A673 (cell line): ENCODE measurements around the gene TMEM108. TPM values are rescaled to one million over a fixed set of nuclear protein-coding genes. Genes with fewer than 3 reads are reported as not detected.

Source experiments
- BruUV-seq: library from RNA; stranded (reverse); fragments of 400-500 nt; replicated peaks from 2 replicates; lab custom pipeline; 2021; lab: Mats Ljungman, UMichigan
- CTCF ChIA-PET: fragments of 300-600 bp; sonication (Branson Sonifier 250); formaldehyde crosslinking; loops from one replicate; lab custom pipeline; 2022; ENCODE audit warnings: antibody characterized with exemption; lab: Charles Lee
- POLR2A ChIA-PET: fragments of 300-600 bp; sonication (Branson Sonifier 250); formaldehyde crosslinking; loops from one replicate; lab custom pipeline; 2022; ENCODE audit warnings: antibody characterized with exemption; ENCODE audit not compliant: low non-redundant PET; lab: Charles Lee
- DNase-seq: peaks from one replicate; pipeline ENCODE4 v3.0.0-alpha.2; 2015; ENCODE audit warnings: low spot score
- H3K27ac ChIP-seq: fragments of 200-600 bp; sonication (generic); 2 replicates; pipeline ENCODE4 v1.5.1; 2016; ENCODE audit warnings: mixed run types, low read depth, mild to moderate bottlenecking, mixed read lengths, antibody characterized with exemption, low read length; ENCODE audit not compliant: poor library complexity, severe bottlenecking
- H3K27me3 ChIP-seq: fragments of 200-600 bp; sonication (generic); replicated peaks from 2 replicates; pipeline ENCODE4 v1.6.1; 2017; ENCODE audit warnings: mixed run types, low read depth, mild to moderate bottlenecking, mixed read lengths, antibody characterized with exemption, low read length; ENCODE audit not compliant: insufficient read depth, poor library complexity
- H3K36me3 ChIP-seq: fragments of 200-600 bp; sonication (generic); 2 replicates; pipeline ENCODE4 v1.6.1; 2016; ENCODE audit warnings: mixed run types, mild to moderate bottlenecking, mixed read lengths, antibody characterized with exemption, low read length; ENCODE audit not compliant: insufficient read depth, poor library complexity, severe bottlenecking
- H3K4me1 ChIP-seq: fragments of 200-600 bp; sonication (generic); 2 replicates; pipeline ENCODE4 v1.6.1; 2017; ENCODE audit warnings: mixed run types, mild to moderate bottlenecking, mixed read lengths, antibody characterized with exemption, low read length; ENCODE audit not compliant: insufficient read depth, poor library complexity, severe bottlenecking
- H3K4me3 ChIP-seq: fragments of 200-600 bp; sonication (generic); 2 replicates; pipeline ENCODE4 v1.5.1; 2016; ENCODE audit warnings: low read depth, mixed run types, mild to moderate bottlenecking, mixed read lengths, low read length; ENCODE audit not compliant: poor library complexity, severe bottlenecking
- H3K9me3 ChIP-seq: fragments of 200-600 bp; sonication (generic); 2 replicates; pipeline ENCODE4 v1.6.1; 2016; ENCODE audit warnings: mixed run types, low read depth, mild to moderate bottlenecking, mixed read lengths, antibody characterized with exemption, low read length; ENCODE audit not compliant: poor library complexity, severe bottlenecking
- EZH2 ChIP-seq: fragments of 200-600 bp; sonication (generic); IDR thresholded peaks from 2 replicates; pipeline ENCODE4 v1.6.1; 2017; ENCODE audit warnings: borderline replicate concordance, low read depth, mild to moderate bottlenecking, mixed read lengths, antibody characterized with exemption, low read length; ENCODE audit not compliant: poor library complexity, severe bottlenecking
- intact Hi-C: fragments of 100-400 bp; cut with micrococcal nuclease; formaldehyde crosslinking; loops from one replicate; pipeline ENCODE4 v1.10.0; 2022; ENCODE audit not compliant: unreplicated experiment
- total RNA-seq: library from RNA; stranded (reverse); gene quantifications from 2 replicates; pipeline ENCODE4 v1.2.3, GENCODE V29; 2021
- TF ChIP-seq, protein P1 (sequence below): fragments of 300-800, 200-600 bp; sonication (generic); conservative IDR thresholded peaks from 2 replicates; pipeline ENCODE4 v1.5.1; 2017; ENCODE audit warnings: low read depth, mild to moderate bottlenecking, antibody characterized with exemption, low read length, moderate library complexity, mixed read lengths

The TMEM108 gene
- total RNA-seq, 1 experiment from 2014 or later, result 0.30 TPM

DNA sequence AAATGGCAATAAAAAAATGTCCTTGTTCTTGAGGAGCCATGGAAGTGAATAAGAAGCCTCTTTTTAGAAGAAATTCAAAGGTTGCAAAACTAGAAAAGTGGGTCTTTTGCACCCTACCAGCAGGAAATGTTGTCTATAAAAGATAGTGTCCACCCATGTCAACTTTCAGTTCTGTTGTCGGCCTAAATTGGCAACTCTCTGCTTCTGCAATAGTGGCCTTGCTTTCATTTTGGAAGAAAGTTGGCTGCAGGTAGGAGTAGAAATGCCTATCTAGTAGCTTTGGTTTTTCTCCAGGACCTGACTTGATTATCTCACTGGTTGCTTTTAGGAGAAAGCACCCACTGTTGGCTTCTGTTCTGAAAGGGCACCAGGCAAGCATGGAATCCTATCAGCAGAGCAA, 85.4 kb downstream of the TMEM108 start:
- ChIA-PET POLR2A (no interaction called here), CTCF (no interaction called here)
- BruUV-seq, result no TSS peak
- Histone ChIP-seq H3K36me3 (no peaks in the 10 kb centered on the region), H3K9me3 (no peaks in the 10 kb centered on the region), H3K27ac (no peak overlapping the region), H3K4me1 (no peaks in the 10 kb centered on the region), H3K27me3 (peaks cover 13% of the 10 kb centered on the region), H3K4me3 (no peak overlapping the region)
- no peak for DNase-seq
- intact Hi-C loops, result no loop called here
- TF ChIP-seq, protein P1, sequence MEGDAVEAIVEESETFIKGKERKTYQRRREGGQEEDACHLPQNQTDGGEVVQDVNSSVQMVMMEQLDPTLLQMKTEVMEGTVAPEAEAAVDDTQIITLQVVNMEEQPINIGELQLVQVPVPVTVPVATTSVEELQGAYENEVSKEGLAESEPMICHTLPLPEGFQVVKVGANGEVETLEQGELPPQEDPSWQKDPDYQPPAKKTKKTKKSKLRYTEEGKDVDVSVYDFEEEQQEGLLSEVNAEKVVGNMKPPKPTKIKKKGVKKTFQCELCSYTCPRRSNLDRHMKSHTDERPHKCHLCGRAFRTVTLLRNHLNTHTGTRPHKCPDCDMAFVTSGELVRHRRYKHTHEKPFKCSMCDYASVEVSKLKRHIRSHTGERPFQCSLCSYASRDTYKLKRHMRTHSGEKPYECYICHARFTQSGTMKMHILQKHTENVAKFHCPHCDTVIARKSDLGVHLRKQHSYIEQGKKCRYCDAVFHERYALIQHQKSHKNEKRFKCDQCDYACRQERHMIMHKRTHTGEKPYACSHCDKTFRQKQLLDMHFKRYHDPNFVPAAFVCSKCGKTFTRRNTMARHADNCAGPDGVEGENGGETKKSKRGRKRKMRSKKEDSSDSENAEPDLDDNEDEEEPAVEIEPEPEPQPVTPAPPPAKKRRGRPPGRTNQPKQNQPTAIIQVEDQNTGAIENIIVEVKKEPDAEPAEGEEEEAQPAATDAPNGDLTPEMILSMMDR, result no peak
- TF ChIP-seq EZH2, result no peak

DNA sequence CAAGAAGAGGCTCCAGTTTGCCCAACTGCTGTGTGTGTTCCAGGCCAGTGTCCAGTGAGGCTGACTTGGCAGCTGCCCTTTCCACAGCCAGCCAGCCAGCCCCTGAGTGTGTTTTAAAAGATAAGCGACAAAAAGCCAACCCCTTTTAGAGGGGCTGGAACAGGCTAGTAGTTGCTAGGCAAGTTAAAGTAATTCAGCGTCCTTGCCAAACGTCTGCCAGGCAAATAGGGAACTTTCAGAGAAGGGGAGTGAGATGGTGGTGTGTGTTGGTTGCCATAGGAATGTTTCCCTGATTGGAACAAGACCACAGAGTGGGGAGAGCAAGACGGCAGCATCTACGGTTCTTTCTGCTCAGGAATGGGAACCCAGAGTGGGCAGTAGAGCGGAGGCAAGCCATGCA, 86.3 kb downstream of the TMEM108 start:
- TF ChIP-seq, protein P1, result no peak
- no peak for TF ChIP-seq EZH2
- no peak overlapping the region for H3K27ac ChIP-seq
- H3K27me3 ChIP-seq, result peaks cover 13% of the 10 kb centered on the region
- H3K9me3 ChIP-seq, result no peaks in the 10 kb centered on the region
- ChIA-PET POLR2A (no interaction called here), CTCF (no interaction called here)
- H3K4me1 ChIP-seq, result no peaks in the 10 kb centered on the region
- BruUV-seq, result no TSS peak
- intact Hi-C loops, result no loop called here
- DNase-seq, result no peak
- H3K36me3 ChIP-seq, result no peaks in the 10 kb centered on the region
- no peak overlapping the region for H3K4me3 ChIP-seq

DNA sequence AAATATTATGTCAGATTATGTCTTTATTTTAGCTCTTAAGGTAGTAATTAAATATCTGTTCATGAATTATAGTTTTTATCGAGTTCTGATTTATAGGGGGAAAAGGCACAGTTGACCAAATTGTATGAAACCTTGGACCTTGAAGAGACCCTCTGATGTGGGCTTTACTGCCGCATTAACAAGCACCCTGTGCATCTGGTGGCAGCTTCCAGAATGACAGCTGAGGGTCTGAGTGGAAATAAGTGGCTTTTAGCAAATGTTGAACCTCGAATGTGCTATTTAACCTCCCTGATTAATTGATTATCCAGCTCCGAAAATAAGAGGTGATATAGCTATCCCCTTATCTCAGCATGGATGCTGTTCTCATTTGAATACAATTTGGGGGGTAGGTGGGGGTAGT, 87.0 kb downstream of the TMEM108 start:
- DNase-seq, result no peak

More for the DNA sequence above, 87.0 kb downstream of the TMEM108 start:
- peaks cover 11% of the 10 kb centered on the region for H3K27me3 ChIP-seq
- H3K27ac ChIP-seq, result no peak overlapping the region
- no peak overlapping the region for H3K4me3 ChIP-seq
- H3K4me1 ChIP-seq, result no peaks in the 10 kb centered on the region
- H3K9me3 ChIP-seq, result no peaks in the 10 kb centered on the region
- intact Hi-C loops, result no loop called here
- no TSS peak for BruUV-seq
- H3K36me3 ChIP-seq, result no peaks in the 10 kb centered on the region
- TF ChIP-seq, protein P1, result no peak
- TF ChIP-seq EZH2, result no peak
- CTCF ChIA-PET, result no interaction called here
- POLR2A ChIA-PET, result no interaction called here
